Dendritic cell treated with granulocyte-macrophage colony-stimulating factor and Interleukin-4, amounts not matched to agents 40 ng/mL and 50 ng/mL, for 4 days (primary cell): Measurements from ENCODE around the gene RAD51B.
"Not testable (repeated sequence)": the region's sequence is repeated elsewhere in the genome, so short reads cannot be mapped to it uniquely, and the experiment has no call there.

Experiments used
- H3K27ac Mint-ChIP-seq: one replicate; pipeline ENCODE4 v1.8.0; 2022; ENCODE audit warnings: mild to moderate bottlenecking, mixed read lengths
- H3K27me3 Mint-ChIP-seq: one replicate; pipeline ENCODE4 v1.8.0; 2022; ENCODE audit warnings: mild to moderate bottlenecking, mixed read lengths
- H3K36me3 Mint-ChIP-seq: one replicate; pipeline ENCODE4 v1.8.0; 2022; ENCODE audit warnings: low read depth, mixed read lengths
- H3K4me1 Mint-ChIP-seq: one replicate; pipeline ENCODE4 v1.8.0; 2022; ENCODE audit warnings: low read depth, mixed read lengths
- H3K4me3 Mint-ChIP-seq: one replicate; pipeline ENCODE4 v1.8.0; 2022; ENCODE audit warnings: mild to moderate bottlenecking, moderate library complexity, mixed read lengths
- H3K9me3 Mint-ChIP-seq: one replicate; pipeline ENCODE4 v1.8.0; 2022; ENCODE audit warnings: mixed read lengths
- intact Hi-C: fragments of 100-400 bp; cut with micrococcal nuclease; formaldehyde crosslinking; loops from one replicate; pipeline ENCODE4 v1.15.0; 2022

The RAD51B gene

GRCh38 chr14:68208218-68208617, 388.6 kb downstream of the RAD51B start:
- Mint-ChIP-seq H3K4me1 (peaks cover 26% of the 10 kb centered on the region), H3K9me3 (no peaks in the 10 kb centered on the region), H3K4me3 (no peak overlapping the region), H3K27me3 (no peaks in the 10 kb centered on the region), H3K36me3 (no peaks in the 10 kb centered on the region), H3K27ac (no peak overlapping the region)
- intact Hi-C loops, result no loop called here

DNA sequence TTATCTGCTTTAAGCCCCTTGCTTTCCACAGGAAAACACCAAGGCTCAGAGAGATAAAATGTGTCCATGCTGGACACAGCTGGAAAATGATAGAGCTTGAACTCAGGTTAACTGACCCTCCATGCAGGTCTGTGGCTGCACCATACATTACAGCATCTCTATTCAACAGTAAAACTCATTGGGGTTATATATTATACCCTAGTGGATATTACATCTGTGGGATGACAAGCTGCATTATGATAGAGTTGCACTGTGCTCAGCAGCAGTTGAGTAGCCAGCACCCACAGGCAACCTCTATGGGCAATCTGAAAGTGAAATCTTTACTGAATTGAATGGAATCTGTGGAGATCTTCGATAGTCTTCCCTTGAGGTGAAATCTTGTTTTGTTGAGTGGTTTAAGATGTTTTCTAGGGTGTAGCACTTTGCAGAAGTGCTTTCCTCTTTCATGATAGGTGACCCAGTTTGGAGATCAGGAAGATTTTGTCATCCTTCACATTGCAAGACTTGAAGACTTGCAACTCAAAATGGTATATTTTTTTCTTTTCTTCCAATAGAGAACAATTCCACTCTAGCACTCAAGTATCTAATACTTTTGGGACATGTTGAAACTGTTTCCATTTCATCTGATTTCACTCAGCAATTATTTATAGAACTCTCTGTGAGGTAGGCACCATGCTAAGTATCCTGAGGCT, 389.2 kb downstream of the RAD51B start:
- Mint-ChIP-seq H3K27ac (no peak overlapping the region), H3K4me3 (no peak overlapping the region), H3K4me1 (peaks cover 26% of the 10 kb centered on the region), H3K36me3 (no peaks in the 10 kb centered on the region), H3K9me3 (no peaks in the 10 kb centered on the region), H3K27me3 (no peaks in the 10 kb centered on the region)
- intact Hi-C loops, result no loop called here

GRCh38 chr14:68210729-68211299, 391.2 kb downstream of the RAD51B start:
- peaks cover 33% of the 10 kb centered on the region for H3K4me1 Mint-ChIP-seq
- intact Hi-C loops, result no loop called here
- H3K9me3 Mint-ChIP-seq, result no peaks in the 10 kb centered on the region
- no peaks in the 10 kb centered on the region for H3K36me3 Mint-ChIP-seq
- peak overlapping the region; percentile 84 for H3K27ac Mint-ChIP-seq
- H3K27me3 Mint-ChIP-seq, result no peaks in the 10 kb centered on the region
- peak overlapping the region; percentile 51 for H3K4me3 Mint-ChIP-seq

GRCh38 chr14:68211421-68211820, 391.8 kb downstream of the RAD51B start:
- no peaks in the 10 kb centered on the region for H3K36me3 Mint-ChIP-seq
- peak overlapping the region; percentile 84 for H3K27ac Mint-ChIP-seq
- peaks cover 38% of the 10 kb centered on the region for H3K4me1 Mint-ChIP-seq
- no peaks in the 10 kb centered on the region for H3K27me3 Mint-ChIP-seq
- no peaks in the 10 kb centered on the region for H3K9me3 Mint-ChIP-seq
- intact Hi-C loops, result no loop called here
- no peak overlapping the region for H3K4me3 Mint-ChIP-seq

DNA sequence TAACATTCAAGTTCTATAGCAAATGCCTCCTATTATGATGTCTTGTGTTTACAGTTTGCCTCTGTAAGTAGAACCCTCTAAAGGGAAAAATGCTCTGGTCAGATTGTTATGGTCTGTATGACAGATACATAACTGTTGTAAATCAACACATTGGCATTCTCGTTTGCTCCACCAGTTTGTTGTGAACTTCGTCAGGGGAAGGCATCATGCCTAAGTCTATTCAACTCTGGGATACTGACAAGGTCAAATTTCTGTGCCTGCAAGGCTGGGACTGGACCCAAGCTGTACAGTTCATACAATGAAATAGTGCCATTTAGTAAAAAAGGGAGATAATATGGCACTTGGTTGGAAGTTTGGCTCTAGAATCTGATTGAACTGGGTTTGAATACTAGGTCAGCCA, 392.3 kb downstream of the RAD51B start:
- Mint-ChIP-seq H3K9me3 (no peaks in the 10 kb centered on the region), H3K4me1 (peaks cover 38% of the 10 kb centered on the region), H3K27me3 (no peaks in the 10 kb centered on the region), H3K36me3 (no peaks in the 10 kb centered on the region), H3K4me3 (no peak overlapping the region), H3K27ac (no peak overlapping the region)
- intact Hi-C loops, result no loop called here

- Mint-ChIP-seq H3K27ac (no peak overlapping the region), H3K4me3 (no peak overlapping the region), H3K4me1 (peaks cover 38% of the 10 kb centered on the region), H3K9me3 (no peaks in the 10 kb centered on the region), H3K36me3 (no peaks in the 10 kb centered on the region), H3K27me3 (no peaks in the 10 kb centered on the region)
- intact Hi-C loops, result no loop called here
Observed at GRCh38 chr14:68212361-68212760, 392.8 kb downstream of the RAD51B start.

GRCh38 chr14:68214431-68214830, 394.9 kb downstream of the RAD51B start:
- Mint-ChIP-seq H3K27me3 (no peaks in the 10 kb centered on the region), H3K4me3 (no peak overlapping the region), H3K9me3 (no peaks in the 10 kb centered on the region), H3K27ac (no peak overlapping the region), H3K4me1 (peaks cover 30% of the 10 kb centered on the region), H3K36me3 (no peaks in the 10 kb centered on the region)
- intact Hi-C loops, result no loop called here

DNA sequence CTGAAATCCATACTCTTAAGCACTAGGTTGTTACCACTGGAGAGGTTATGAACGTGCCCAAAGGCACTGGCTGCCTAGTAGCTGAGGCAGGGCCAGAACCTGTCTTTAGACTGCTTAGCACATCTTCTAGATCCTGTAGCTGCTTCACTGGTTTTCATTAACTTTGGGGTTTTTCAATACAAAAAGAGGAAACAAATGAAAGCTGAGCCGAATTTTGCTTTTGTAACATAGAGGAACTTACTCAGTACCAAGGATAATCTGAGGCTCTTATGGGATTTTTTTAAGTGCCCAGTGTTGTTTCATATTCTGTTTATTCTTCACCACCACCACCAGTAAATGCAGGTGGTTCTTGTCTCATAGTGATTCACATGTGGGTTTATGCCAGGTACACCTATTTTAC, 396.1 kb downstream of the RAD51B start:
- H3K4me1 Mint-ChIP-seq, result peaks cover 20% of the 10 kb centered on the region

DNA sequence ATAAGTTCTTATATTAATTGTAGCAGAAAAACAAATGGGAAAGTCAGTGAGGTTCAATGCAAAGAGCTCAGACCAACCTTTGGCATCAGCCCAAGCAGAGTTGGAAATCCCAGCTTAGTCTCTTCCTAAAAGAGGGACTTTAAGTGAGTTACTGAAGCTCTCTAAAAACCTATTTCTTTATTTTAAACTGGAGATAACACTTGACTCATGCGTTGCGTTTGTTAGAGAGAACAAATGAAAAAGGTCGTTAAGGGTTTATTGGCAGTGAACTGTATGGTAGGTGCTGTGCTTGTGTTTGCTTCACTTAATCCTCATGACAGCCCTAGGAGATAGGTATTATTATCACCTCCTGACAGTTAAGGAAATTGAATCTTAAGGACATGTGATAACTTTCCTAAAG, 396.5 kb downstream of the RAD51B start:
- no peaks in the 10 kb centered on the region for H3K36me3 Mint-ChIP-seq
- H3K4me1 Mint-ChIP-seq, result peaks cover 15% of the 10 kb centered on the region
- intact Hi-C loops, result no loop called here
- H3K27me3 Mint-ChIP-seq, result no peaks in the 10 kb centered on the region
- H3K4me3 Mint-ChIP-seq, result no peak overlapping the region
- no peaks in the 10 kb centered on the region for H3K9me3 Mint-ChIP-seq
- H3K27ac Mint-ChIP-seq, result no peak overlapping the region

More for the DNA sequence above, 396.1 kb downstream of the RAD51B start:
- no peaks in the 10 kb centered on the region for H3K36me3 Mint-ChIP-seq
- no peak overlapping the region for H3K27ac Mint-ChIP-seq
- no peaks in the 10 kb centered on the region for H3K9me3 Mint-ChIP-seq
- H3K4me3 Mint-ChIP-seq, result no peak overlapping the region
- intact Hi-C loops, result no loop called here
- H3K27me3 Mint-ChIP-seq, result no peaks in the 10 kb centered on the region

- Mint-ChIP-seq H3K4me3 (no peak overlapping the region), H3K27ac (no peak overlapping the region), H3K36me3 (no peaks in the 10 kb centered on the region), H3K27me3 (no peaks in the 10 kb centered on the region), H3K9me3 (no peaks in the 10 kb centered on the region), H3K4me1 (peaks cover 12% of the 10 kb centered on the region)
- intact Hi-C loops, result no loop called here
Observed at GRCh38 chr14:68216957-68217356, 397.4 kb downstream of the RAD51B start.

DNA sequence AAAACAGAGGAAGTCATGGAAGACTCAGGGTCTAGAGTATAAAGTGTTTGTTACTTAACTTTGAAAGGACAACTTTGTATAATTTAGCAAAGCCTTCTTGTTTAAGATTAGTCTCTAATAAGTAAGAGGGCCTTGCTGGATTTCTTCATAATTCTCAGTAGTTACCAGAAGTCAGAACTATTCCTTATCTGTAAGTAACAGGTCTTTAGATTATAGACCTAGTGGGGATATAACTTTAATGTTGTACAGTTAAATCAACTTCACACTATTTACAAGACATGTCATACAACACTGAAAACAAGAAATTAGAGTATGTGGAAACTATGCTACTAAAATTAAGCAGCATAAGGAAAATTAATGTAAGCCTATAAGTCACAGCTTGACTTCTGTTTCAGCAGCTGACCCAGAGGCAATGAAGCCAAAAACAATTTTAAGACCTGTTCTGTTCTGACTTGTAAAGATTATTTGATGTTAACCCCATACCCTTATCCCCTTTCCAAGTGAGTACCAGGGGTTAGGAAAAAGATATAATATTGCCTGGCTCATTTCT, 398.3 kb downstream of the RAD51B start:
- no peaks in the 10 kb centered on the region for H3K36me3 Mint-ChIP-seq
- intact Hi-C loops, result no loop called here
- H3K9me3 Mint-ChIP-seq, result no peaks in the 10 kb centered on the region
- H3K27ac Mint-ChIP-seq, result no peak overlapping the region
- H3K4me1 Mint-ChIP-seq, result peaks cover 12% of the 10 kb centered on the region
- H3K27me3 Mint-ChIP-seq, result no peaks in the 10 kb centered on the region
- no peak overlapping the region for H3K4me3 Mint-ChIP-seq

DNA sequence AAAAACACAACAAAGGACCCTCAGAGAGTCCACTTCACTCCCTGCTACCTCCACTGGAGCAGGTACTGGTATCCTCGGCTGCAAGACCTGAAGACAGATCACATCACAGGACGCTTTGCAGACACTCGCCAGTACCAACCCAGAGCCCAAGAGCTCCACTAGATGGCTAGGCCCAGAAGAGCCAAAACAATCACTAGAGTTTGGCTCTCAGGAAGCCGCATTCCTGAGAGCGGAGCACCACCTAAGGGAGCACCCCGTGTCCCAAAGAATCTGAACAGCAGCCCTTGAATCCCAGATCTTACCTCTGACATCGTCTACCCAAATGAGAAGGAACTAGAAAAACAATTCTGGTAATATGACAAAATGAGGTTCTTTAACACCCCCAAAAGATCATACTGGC, 399.8 kb downstream of the RAD51B start:
- H3K9me3 Mint-ChIP-seq, result no peaks in the 10 kb centered on the region
- H3K36me3 Mint-ChIP-seq, result no peaks in the 10 kb centered on the region
- intact Hi-C loops, result no loop called here
- no peak overlapping the region for H3K27ac Mint-ChIP-seq
- no peak overlapping the region for H3K4me3 Mint-ChIP-seq
- peaks cover 12% of the 10 kb centered on the region for H3K4me1 Mint-ChIP-seq
- H3K27me3 Mint-ChIP-seq, result no peaks in the 10 kb centered on the region

DNA sequence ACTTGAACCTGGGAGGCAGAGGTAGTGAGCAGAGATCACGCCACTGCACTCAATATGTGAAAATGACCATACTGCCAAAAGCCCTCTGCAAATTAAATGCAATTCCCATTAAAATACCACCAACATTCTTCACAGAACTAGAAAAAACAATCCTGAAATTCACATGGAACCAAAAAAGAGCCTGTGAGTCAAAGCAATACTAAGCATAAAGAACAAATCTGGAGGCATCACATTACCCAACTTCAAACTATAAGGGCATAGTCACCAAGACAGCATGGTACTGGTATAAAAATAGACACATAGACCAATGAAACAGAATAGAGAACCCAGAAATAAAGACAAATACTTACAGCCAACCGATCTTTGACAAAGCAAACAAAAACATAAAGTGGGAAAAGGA, 401.5 kb downstream of the RAD51B start:
- H3K36me3 Mint-ChIP-seq, H3K4me3 Mint-ChIP-seq, intact Hi-C loops, H3K4me1 Mint-ChIP-seq, H3K9me3 Mint-ChIP-seq, H3K27me3 Mint-ChIP-seq, H3K27ac Mint-ChIP-seq: not testable (repeated sequence)

DNA sequence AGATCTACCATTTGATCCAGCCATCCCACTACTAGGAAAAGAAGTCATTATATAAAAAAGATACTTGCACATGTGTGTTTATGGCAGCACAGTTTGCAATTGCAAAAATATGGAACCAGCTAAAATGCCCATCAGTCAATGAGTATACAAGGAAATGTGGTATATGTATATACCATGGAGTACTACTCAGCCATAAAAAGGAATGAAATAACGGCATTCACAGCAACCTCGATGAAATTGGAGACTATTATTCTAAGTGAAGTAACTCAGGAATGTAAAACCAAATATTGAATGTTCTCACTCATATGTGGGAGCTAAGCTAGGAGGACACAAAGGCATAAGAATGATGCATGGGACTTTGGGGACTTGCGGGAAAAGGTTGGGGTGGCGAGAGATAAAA, 402.6 kb downstream of the RAD51B start:
- intact Hi-C loops, result no loop called here
- H3K27ac Mint-ChIP-seq, result no peak overlapping the region
- H3K36me3 Mint-ChIP-seq, result no peaks in the 10 kb centered on the region
- no peaks in the 10 kb centered on the region for H3K27me3 Mint-ChIP-seq
- no peak overlapping the region for H3K4me3 Mint-ChIP-seq
- peaks cover 5% of the 10 kb centered on the region for H3K4me1 Mint-ChIP-seq
- no peaks in the 10 kb centered on the region for H3K9me3 Mint-ChIP-seq

- intact Hi-C loops, result no loop called here
- no peaks in the 10 kb centered on the region for H3K27me3 Mint-ChIP-seq
- no peak overlapping the region for H3K4me3 Mint-ChIP-seq
- peaks cover 5% of the 10 kb centered on the region for H3K4me1 Mint-ChIP-seq
- no peaks in the 10 kb centered on the region for H3K9me3 Mint-ChIP-seq
- no peaks in the 10 kb centered on the region for H3K36me3 Mint-ChIP-seq
- no peak overlapping the region for H3K27ac Mint-ChIP-seq
Observed at GRCh38 chr14:68222726-68223125, 403.1 kb downstream of the RAD51B start.
